Endothelial cell of umbilical vein (primary cell): Measurements from ENCODE around the gene ZNF268. TPM values are rescaled to one million over a fixed set of nuclear protein-coding genes. Genes with fewer than 3 reads are reported as not detected.

Source experiments
- BruUV-seq: library from RNA; stranded (reverse); fragments of 400-500 nt; replicated peaks from 2 replicates; lab custom pipeline; 2021; lab: Mats Ljungman, UMichigan
- CTCF ChIA-PET: fragments of 300-600, 350-600 bp; sonication (Branson Sonifier 250); formaldehyde crosslinking; loops from one replicate; lab custom pipeline; 2021; ENCODE audit warnings: antibody characterized with exemption, inconsistent platforms; lab: Charles Lee
- POLR2A ChIA-PET: fragments of 300-600, 350-600 bp; sonication (Branson Sonifier 250); formaldehyde crosslinking; loops from one replicate; lab custom pipeline; 2021; ENCODE audit warnings: antibody characterized with exemption, inconsistent platforms; lab: Charles Lee
- DNase-seq: peaks from one replicate; pipeline ENCODE4 v3.0.0-alpha.2; 2011; ENCODE audit warnings: low read depth, low spot score
- FAIRE-seq: peaks from 2 replicates; lab custom pipeline; 2011; peaks lifted over from hg19 to GRCh38; lab: Jason Lieb, UNC
- H2AFZ ChIP-seq: 2 replicates; pipeline ENCODE4 v1.6.0; 2012; ENCODE audit warnings: low read depth, low read length, control low read depth, inconsistent platforms
- H3K27ac ChIP-seq: 2 replicates; pipeline ENCODE4 v1.5.1; 2011; ENCODE audit warnings: low read depth, mild to moderate bottlenecking, control low read depth, low read length, moderate library complexity; ENCODE audit not compliant: insufficient read depth
- H3K27me3 ChIP-seq, 2 experiments: 2 replicates each; pipeline versions ENCODE4 v1.6.0 to v1.6.1; 2011; ENCODE audit warnings: low read length in 2 of 2, mixed read lengths in 1 of 2; ENCODE audit not compliant: control insufficient read depth in 2 of 2, insufficient read depth in 2 of 2
- H3K36me3 ChIP-seq, 2 experiments: 2 replicates in 1 of 2; 3 replicates in 1 of 2; pipeline ENCODE4 v1.5.1; 2011; ENCODE audit warnings: low read length in 2 of 2, mild to moderate bottlenecking in 1 of 2, moderate library complexity in 1 of 2; ENCODE audit not compliant: control insufficient read depth in 2 of 2, insufficient read depth in 2 of 2; ENCODE audit errors: extremely low read depth in 1 of 2
- H3K4me1 ChIP-seq: 3 replicates; pipeline ENCODE4 v1.5.1; 2011; ENCODE audit warnings: mild to moderate bottlenecking, low read length; ENCODE audit not compliant: control insufficient read depth, insufficient read depth; ENCODE audit errors: extremely low read depth
- H3K4me2 ChIP-seq: 2 replicates; pipeline ENCODE4 v1.6.1; 2011; ENCODE audit warnings: low read length, control low read depth, mixed read lengths; ENCODE audit not compliant: insufficient read depth
- H3K4me3 ChIP-seq, 3 experiments: fragments of 200-600 bp in 1 of 3; sonication (generic), shearing (Covaris generic) in 1 of 3; replicated peaks in 1 of 3; 2 replicates each; pipeline ENCODE4 v1.5.1; 2011 to 2016; ENCODE audit warnings: control low read depth in 3 of 3, low read length in 3 of 3, mild to moderate bottlenecking in 2 of 3, inconsistent platforms in 1 of 3, low read depth in 1 of 3, moderate library complexity in 1 of 3; ENCODE audit not compliant: insufficient read depth in 1 of 3
- H3K79me2 ChIP-seq: 2 replicates; pipeline ENCODE4 v1.6.0; 2012; ENCODE audit warnings: low read length, inconsistent platforms; ENCODE audit not compliant: control insufficient read depth, insufficient read depth
- H3K9ac ChIP-seq: replicated peaks from 2 replicates; pipeline ENCODE3; 2011; ENCODE audit warnings: low read length, control low read depth; ENCODE audit not compliant: insufficient read depth; ENCODE audit errors: extremely low read depth
- H3K9me1 ChIP-seq: replicated peaks from 3 replicates; pipeline ENCODE4 v1.6.0; 2011; ENCODE audit warnings: mild to moderate bottlenecking, low read length; ENCODE audit not compliant: control insufficient read depth, insufficient read depth; ENCODE audit errors: extremely low read depth
- H3K9me3 ChIP-seq: replicated peaks from 2 replicates; pipeline ENCODE4 v1.5.1; 2012; ENCODE audit warnings: low read length, inconsistent platforms; ENCODE audit not compliant: control insufficient read depth, insufficient read depth
- H4K20me1 ChIP-seq: replicated peaks from 2 replicates; pipeline ENCODE3; 2011; ENCODE audit warnings: mild to moderate bottlenecking, low read length; ENCODE audit not compliant: control insufficient read depth, insufficient read depth; ENCODE audit errors: extremely low read depth
- CTCF ChIP-seq, 2 donors: IDR thresholded peaks; 1 replicate in 1 of 2; 2 replicates in 1 of 2; pipeline ENCODE4 v1.5.1; 2011; ENCODE audit warnings: low read length in 2 of 2, mild to moderate bottlenecking in 2 of 2, moderate library complexity in 2 of 2, control low read depth in 1 of 2, inconsistent platforms in 1 of 2, low read depth in 1 of 2; ENCODE audit not compliant: insufficient read depth in 1 of 2; ENCODE audit errors: extremely low read depth in 1 of 2
- EZH2 ChIP-seq: IDR thresholded peaks from 2 replicates; pipeline ENCODE4 v1.6.1; 2012; ENCODE audit warnings: borderline replicate concordance, low read depth, mild to moderate bottlenecking, moderate library complexity, low read length, inconsistent platforms; ENCODE audit not compliant: severe bottlenecking
- FOS ChIP-seq: IDR thresholded peaks from 2 replicates; pipeline ENCODE4 v1.6.1; 2011; ENCODE audit warnings: mild to moderate bottlenecking, low read length, moderate library complexity, borderline replicate concordance; ENCODE audit not compliant: insufficient read depth
- GATA2 ChIP-seq: IDR thresholded peaks from 2 replicates; pipeline ENCODE4 v1.7.0; 2011; ENCODE audit warnings: low read depth, mild to moderate bottlenecking, moderate library complexity, mixed read lengths, low read length; ENCODE audit not compliant: insufficient read length, insufficient read depth
- JUN ChIP-seq: IDR thresholded peaks from 2 replicates; pipeline ENCODE4 v1.6.1; 2011; ENCODE audit warnings: borderline replicate concordance, low read depth; ENCODE audit not compliant: insufficient read length, insufficient read depth
- MYC ChIP-seq: IDR thresholded peaks from one replicate; pipeline ENCODE4 v1.6.1; 2011; ENCODE audit warnings: mild to moderate bottlenecking, low read depth, low read length
- POLR2A ChIP-seq: IDR thresholded peaks from 2 replicates; pipeline ENCODE4 v1.6.1; 2012; ENCODE audit warnings: low read depth, mild to moderate bottlenecking, control low read depth, low read length
- POLR2AphosphoS5 ChIP-seq: IDR thresholded peaks from 2 replicates; pipeline ENCODE4 v1.6.1; 2012; ENCODE audit warnings: low read depth, mild to moderate bottlenecking, control low read depth, low read length, moderate library complexity; ENCODE audit not compliant: insufficient read depth
- dilution Hi-C: fragments of 300-500 bp; cut with MboI; formaldehyde crosslinking; loops from one replicate; pipeline ENCODE4 v1.15.0; 2019; ENCODE audit warnings: low sequenced_read_pairs; ENCODE audit not compliant: extremely low pct_ligation_motif_present
- intact Hi-C: fragments of 100-400 bp; cut with micrococcal nuclease; formaldehyde crosslinking; loops from one replicate; pipeline ENCODE4 v1.10.0; 2022
- polyA plus RNA-seq, 4 experiments: library from polyadenylated mRNA; depleted of rRNA in 3 of 4; stranded (reverse) in 3 of 4; unstranded in 1 of 4; fragments of >200 nt; gene quantifications; 2 replicates each; pipeline versions ENCODE4 v1.2.1 to v1.2.3, GENCODE V29; 2011 to 2012; ENCODE audit warnings: missing spikeins in 1 of 4
- total RNA-seq: library from RNA; stranded (reverse); gene quantifications from 2 replicates; pipeline ENCODE4 v1.2.3, GENCODE V29; 2021
- TF ChIP-seq, protein P1 (sequence below): IDR thresholded peaks from 2 replicates; pipeline ENCODE4 v1.6.1; 2011; ENCODE audit not compliant: insufficient read depth, insufficient read length

ZNF268 gene
- total and polyA plus RNA-seq, 2 donors (not counting 3 experiments of a cell fraction or from before 2014, with no cell fraction given): 7.7 to 17.3 TPM

DNA sequence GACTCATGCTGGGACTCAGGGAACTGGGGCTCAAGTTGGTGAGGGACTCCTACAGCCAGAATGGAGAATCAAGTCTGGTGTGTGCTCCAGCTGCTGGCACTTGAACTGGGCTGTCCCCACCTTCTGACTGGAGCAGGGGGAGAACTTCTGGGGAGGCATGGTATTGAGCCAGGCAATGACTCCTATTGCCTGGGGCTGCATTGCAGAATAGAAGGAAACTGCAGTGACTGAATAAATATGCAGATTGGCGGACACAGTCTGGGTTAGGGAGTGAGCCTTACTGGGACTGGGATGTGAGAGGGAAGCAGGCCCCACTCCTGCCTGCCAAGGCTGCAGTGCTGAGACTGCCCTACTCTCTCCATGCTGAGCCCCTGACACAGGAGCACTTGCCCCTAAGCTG, 8.8 kb upstream of the ZNF268 start:
- H3K4me2 ChIP-seq: no peak overlapping the region

More for the DNA sequence above, 8.8 kb upstream of the ZNF268 start:
- no peak overlapping the region for H3K27ac ChIP-seq
- H3K9me3 ChIP-seq: peaks cover 3% of the 10 kb centered on the region
- H2AFZ ChIP-seq: no peak overlapping the region
- FAIRE-seq: no peak
- dilution Hi-C loops (no loop called here), intact Hi-C loops (no loop called here)
- H3K27me3 ChIP-seq: no peaks in the 10 kb centered on the region
- CTCF ChIA-PET: no interaction called here
- TF ChIP-seq EZH2 (no peak), FOS (no peak), POLR2AphosphoS5 (no peak), JUN (no peak), POLR2A (no peak), GATA2 (no peak), CTCF (IDR thresholded peaks at IDR 0.05; ENCODE audit: extremely low read depth in 1 of 2, insufficient read depth in 1 of 2, low read depth in 1 of 2, low read length in 2 of 2) (no peak), MYC (no peak)
- TF ChIP-seq, protein P1, sequence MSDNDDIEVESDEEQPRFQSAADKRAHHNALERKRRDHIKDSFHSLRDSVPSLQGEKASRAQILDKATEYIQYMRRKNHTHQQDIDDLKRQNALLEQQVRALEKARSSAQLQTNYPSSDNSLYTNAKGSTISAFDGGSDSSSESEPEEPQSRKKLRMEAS: no peak
- no peaks in the 10 kb centered on the region for H3K9me1 ChIP-seq
- no peaks in the 10 kb centered on the region for H3K36me3 ChIP-seq
- POLR2A ChIA-PET: no interaction called here
- no peaks in the 10 kb centered on the region for H3K79me2 ChIP-seq
- H3K9ac ChIP-seq: no peak overlapping the region
- no peak for DNase-seq
- H3K4me3 ChIP-seq: no peak overlapping the region
- BruUV-seq: no TSS peak
- no peaks in the 10 kb centered on the region for H4K20me1 ChIP-seq
- no peaks in the 10 kb centered on the region for H3K4me1 ChIP-seq
